ENCODE data around the gene IL19. TPM values are rescaled to one million over a fixed set of nuclear protein-coding genes. Genes with fewer than 3 reads are reported as not detected.
"Not testable (repeated sequence)": the region's sequence is repeated elsewhere in the genome, so short reads cannot be mapped to it uniquely, and the experiment has no call there.

Gene IL19
- total RNA-seq, 1 donor, result 0.10 TPM

- H3K9me3 ChIP-seq (ENCODE audit: low read depth, low read length), result no peaks in the 10 kb centered on the region
- H3K4me3 ChIP-seq (ENCODE audit: low read length), result no peak overlapping the region
- no peaks in the 10 kb centered on the region for H3K27me3 ChIP-seq (ENCODE audit: insufficient read depth, low read length)
- peaks cover 45% of the 10 kb centered on the region for H3K4me1 ChIP-seq (ENCODE audit: insufficient read depth, low read length)
These were observed 64.1 kb downstream of the IL19 start for GRCh38 chr1:206834711-206835110.

GRCh38 chr1:206835186-206835585, 64.6 kb downstream of the IL19 start:
- Histone ChIP-seq H3K4me3 (ENCODE audit: low read length) (no peak overlapping the region), H3K9me3 (ENCODE audit: low read depth, low read length) (no peaks in the 10 kb centered on the region), H3K27me3 (ENCODE audit: insufficient read depth, low read length) (no peaks in the 10 kb centered on the region), H3K4me1 (ENCODE audit: insufficient read depth, low read length) (peaks cover 41% of the 10 kb centered on the region)

- H3K4me3 ChIP-seq (ENCODE audit: low read length), result no peak overlapping the region
- peaks cover 41% of the 10 kb centered on the region for H3K4me1 ChIP-seq (ENCODE audit: insufficient read depth, low read length)
- H3K9me3 ChIP-seq (ENCODE audit: low read depth, low read length), result no peaks in the 10 kb centered on the region
- no peaks in the 10 kb centered on the region for H3K27me3 ChIP-seq (ENCODE audit: insufficient read depth, low read length)
These were observed 65.5 kb downstream of the IL19 start for GRCh38 chr1:206836111-206836510.

- Histone ChIP-seq H3K4me1 (ENCODE audit: insufficient read depth, low read length) (peaks cover 14% of the 10 kb centered on the region), H3K27me3 (ENCODE audit: insufficient read depth, low read length) (no peaks in the 10 kb centered on the region), H3K4me3 (ENCODE audit: low read length) (no peak overlapping the region), H3K9me3 (ENCODE audit: low read depth, low read length) (no peaks in the 10 kb centered on the region)
These were observed 68.5 kb downstream of the IL19 start for GRCh38 chr1:206839006-206839560.

GRCh38 chr1:206839857-206840256, 69.3 kb downstream of the IL19 start:
- no peaks in the 10 kb centered on the region for H3K9me3 ChIP-seq (ENCODE audit: low read depth, low read length)

GRCh38 chr1:206841609-206842323, 71.2 kb downstream of the IL19 start:
- Histone ChIP-seq H3K4me1 (ENCODE audit: insufficient read depth, low read length) (no peaks in the 10 kb centered on the region), H3K4me3 (ENCODE audit: low read length) (no peak overlapping the region), H3K9me3 (ENCODE audit: low read depth, low read length) (no peaks in the 10 kb centered on the region), H3K27me3 (ENCODE audit: insufficient read depth, low read length) (no peaks in the 10 kb centered on the region)

More at GRCh38 chr1:206839857-206840256, 69.3 kb downstream of the IL19 start:
- H3K4me1 ChIP-seq (ENCODE audit: insufficient read depth, low read length), result peaks cover 7% of the 10 kb centered on the region
- no peak overlapping the region for H3K4me3 ChIP-seq (ENCODE audit: low read length)
- H3K27me3 ChIP-seq (ENCODE audit: insufficient read depth, low read length), result no peaks in the 10 kb centered on the region

GRCh38 chr1:206842854-206843253, 72.3 kb downstream of the IL19 start:
- Histone ChIP-seq H3K27me3 (ENCODE audit: insufficient read depth, low read length) (no peaks in the 10 kb centered on the region), H3K9me3 (ENCODE audit: low read depth, low read length) (no peaks in the 10 kb centered on the region), H3K4me1 (ENCODE audit: insufficient read depth, low read length) (no peaks in the 10 kb centered on the region), H3K4me3 (ENCODE audit: low read length) (no peak overlapping the region)

- Histone ChIP-seq H3K9me3 (ENCODE audit: low read depth, low read length) (no peaks in the 10 kb centered on the region), H3K4me3 (ENCODE audit: low read length) (no peak overlapping the region), H3K27me3 (ENCODE audit: insufficient read depth, low read length) (no peaks in the 10 kb centered on the region), H3K4me1 (ENCODE audit: insufficient read depth, low read length) (no peaks in the 10 kb centered on the region)
These were observed 73.1 kb downstream of the IL19 start for GRCh38 chr1:206843626-206844025.

- no peaks in the 10 kb centered on the region for H3K27me3 ChIP-seq (ENCODE audit: insufficient read depth, low read length)
- no peak overlapping the region for H3K4me3 ChIP-seq (ENCODE audit: low read length)
- no peaks in the 10 kb centered on the region for H3K9me3 ChIP-seq (ENCODE audit: low read depth, low read length)
- H3K4me1 ChIP-seq (ENCODE audit: insufficient read depth, low read length), result no peaks in the 10 kb centered on the region
These were observed 75.9 kb downstream of the IL19 start for GRCh38 chr1:206846487-206846886.

- H3K9me3 ChIP-seq (ENCODE audit: low read depth, low read length), result no peaks in the 10 kb centered on the region
- H3K4me3 ChIP-seq (ENCODE audit: low read length), result no peak overlapping the region
- peaks cover 2% of the 10 kb centered on the region for H3K27me3 ChIP-seq (ENCODE audit: insufficient read depth, low read length)
- H3K4me1 ChIP-seq (ENCODE audit: insufficient read depth, low read length), result no peaks in the 10 kb centered on the region
These were observed 76.8 kb downstream of the IL19 start for GRCh38 chr1:206847337-206847834.

- no peaks in the 10 kb centered on the region for H3K9me3 ChIP-seq (ENCODE audit: low read depth, low read length)
- H3K4me3 ChIP-seq (ENCODE audit: low read length), result no peak overlapping the region
- peaks cover 2% of the 10 kb centered on the region for H3K27me3 ChIP-seq (ENCODE audit: insufficient read depth, low read length)
- no peaks in the 10 kb centered on the region for H3K4me1 ChIP-seq (ENCODE audit: insufficient read depth, low read length)
These were observed 77.4 kb downstream of the IL19 start for GRCh38 chr1:206847946-206848345.

GRCh38 chr1:206850401-206850800, 79.8 kb downstream of the IL19 start:
- Histone ChIP-seq H3K27me3 (ENCODE audit: insufficient read depth, low read length) (peaks cover 2% of the 10 kb centered on the region), H3K9me3 (ENCODE audit: low read depth, low read length) (no peaks in the 10 kb centered on the region), H3K4me1 (ENCODE audit: insufficient read depth, low read length) (no peaks in the 10 kb centered on the region), H3K4me3 (ENCODE audit: low read length) (no peak overlapping the region)

GRCh38 chr1:206851341-206852010, 80.9 kb downstream of the IL19 start:
- H3K4me1 ChIP-seq (ENCODE audit: insufficient read depth, low read length), result no peaks in the 10 kb centered on the region
- no peaks in the 10 kb centered on the region for H3K9me3 ChIP-seq (ENCODE audit: low read depth, low read length)
- no peak overlapping the region for H3K4me3 ChIP-seq (ENCODE audit: low read length)
- peaks cover 2% of the 10 kb centered on the region for H3K27me3 ChIP-seq (ENCODE audit: insufficient read depth, low read length)

GRCh38 chr1:206852662-206853061, 82.1 kb downstream of the IL19 start:
- not testable (repeated sequence) for H3K27me3 ChIP-seq (ENCODE audit: insufficient read depth, low read length); H3K4me3 ChIP-seq (ENCODE audit: low read length); H3K4me1 ChIP-seq (ENCODE audit: insufficient read depth, low read length); H3K9me3 ChIP-seq (ENCODE audit: low read depth, low read length)

- not testable (repeated sequence) for H3K27me3 ChIP-seq (ENCODE audit: insufficient read depth, low read length); H3K4me3 ChIP-seq (ENCODE audit: low read length); H3K9me3 ChIP-seq (ENCODE audit: low read depth, low read length); H3K4me1 ChIP-seq (ENCODE audit: insufficient read depth, low read length)
These were observed 83.1 kb downstream of the IL19 start for GRCh38 chr1:206853696-206854095.
